NCI-H526 (cell line): ENCODE results near the gene HSP90AB1.
A peak's percentile ranks its signal among the peaks of the same experiment; 100 is the strongest.
"Not testable (repeated sequence)": the region's sequence is repeated elsewhere in the genome, so short reads cannot be mapped to it uniquely, and the experiment has no call there.

Source experiments
- DNase-seq, 2 experiments: peaks; one replicate each; lab custom pipeline; 2025; lab: John Stamatoyannopoulos, UW

The HSP90AB1 gene

DNA sequence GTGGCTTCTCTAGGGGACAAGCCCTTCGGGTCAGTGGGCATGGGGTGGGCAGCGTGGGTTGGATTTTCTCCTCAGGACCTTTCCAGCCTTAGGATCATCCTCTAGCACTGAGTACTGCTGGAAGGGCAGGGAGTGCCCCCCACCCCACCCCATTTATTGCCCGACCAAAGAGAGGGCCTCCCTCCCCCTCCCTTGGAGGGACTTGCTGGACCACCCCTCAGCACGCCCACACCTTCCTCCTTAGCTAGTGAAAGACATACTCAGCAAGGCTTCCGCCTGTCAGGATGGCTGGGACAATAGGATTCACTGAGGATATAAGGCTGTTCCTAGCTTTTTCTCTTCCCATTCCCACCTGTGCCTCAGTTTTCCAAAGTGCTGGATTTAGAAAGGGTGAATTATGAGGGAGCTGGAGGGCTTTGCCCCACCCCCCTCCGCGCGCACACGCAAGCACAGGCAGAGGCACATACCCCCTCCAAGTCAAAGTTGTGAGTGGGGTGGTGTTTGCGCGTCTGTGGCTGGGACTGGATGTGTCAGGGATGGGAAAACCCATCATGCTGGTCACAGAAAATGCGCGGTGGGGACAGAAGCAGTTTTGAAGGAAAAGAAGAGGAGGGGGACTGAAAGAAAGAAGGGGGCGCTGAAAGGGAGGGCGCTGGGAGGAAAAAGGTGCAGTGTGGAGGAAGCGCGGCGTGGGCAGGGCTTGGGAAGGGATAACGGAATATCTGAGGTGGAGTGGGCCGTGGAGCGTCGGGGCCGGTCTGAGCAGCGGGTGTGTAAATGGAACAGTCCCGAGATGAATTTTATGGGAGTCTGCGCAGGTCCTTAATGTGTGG is 24.2 kb upstream of the HSP90AB1 start:
- DNase-seq = peak in 1 of 2 experiments; percentile 44

- DNase-seq = peak; percentile 18 to 92
Measured at GRCh38 chr6:44223319-44224028, 23.4 kb upstream of the HSP90AB1 start, which contains the start of gene SLC29A1. TSS of gene SLC29A1 (plus strand) at chr6:44223595. CDS start at chr6:44227314, 3,719 bp downstream.

DNA sequence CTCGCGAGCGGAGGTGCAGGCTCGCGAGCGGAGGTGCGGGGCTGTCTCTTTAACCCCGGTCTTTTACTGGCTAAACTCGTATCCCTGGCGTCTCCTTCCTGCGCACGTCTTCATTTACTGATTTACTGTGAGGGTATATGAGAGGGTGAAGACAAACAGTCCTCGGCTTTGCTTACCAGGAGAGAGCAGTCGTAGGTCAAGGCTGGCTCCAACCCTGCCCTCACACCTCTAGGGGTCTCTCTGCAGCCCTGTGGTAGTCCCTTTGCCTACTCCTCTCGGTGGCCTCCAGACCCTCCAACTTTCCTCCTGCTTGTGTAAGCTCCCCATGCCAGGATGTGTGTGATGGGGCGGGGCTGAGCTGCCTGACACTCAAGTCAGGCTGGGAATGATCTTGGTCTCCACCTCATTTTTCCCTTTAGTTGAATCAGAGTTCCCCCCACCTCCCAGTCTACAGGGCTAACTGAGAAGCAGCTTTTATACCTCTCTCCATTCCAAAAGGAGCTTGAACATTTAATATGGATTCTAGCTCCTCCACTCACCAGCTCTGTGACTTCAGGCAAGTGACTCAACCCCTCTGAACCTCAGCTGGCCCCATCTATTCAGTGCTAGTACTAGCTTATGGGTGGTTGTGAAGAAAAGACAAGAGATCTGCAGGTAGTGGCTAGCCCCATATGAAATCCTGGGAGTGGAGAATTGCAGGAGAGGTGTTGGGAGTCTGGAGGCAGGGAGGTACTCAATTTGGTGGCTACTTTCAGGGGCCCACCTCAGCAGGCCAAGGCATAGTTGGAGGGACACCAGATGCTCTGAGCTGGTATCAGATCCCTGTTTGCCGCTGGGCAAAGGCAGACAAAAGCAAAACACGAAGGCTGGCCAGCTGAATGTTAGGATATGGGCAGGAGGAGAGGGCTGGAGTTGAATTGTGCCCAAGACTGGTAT is 22.6 kb upstream of the HSP90AB1 start:
- DNase-seq = peak in 1 of 2 experiments; percentile 47

- no peak for DNase-seq
Measured at GRCh38 chr6:44224965-44225305, 22.0 kb upstream of the HSP90AB1 start.

- DNase-seq = no peak
Measured at GRCh38 chr6:44225579-44226325, 21.1 kb upstream of the HSP90AB1 start.

DNA sequence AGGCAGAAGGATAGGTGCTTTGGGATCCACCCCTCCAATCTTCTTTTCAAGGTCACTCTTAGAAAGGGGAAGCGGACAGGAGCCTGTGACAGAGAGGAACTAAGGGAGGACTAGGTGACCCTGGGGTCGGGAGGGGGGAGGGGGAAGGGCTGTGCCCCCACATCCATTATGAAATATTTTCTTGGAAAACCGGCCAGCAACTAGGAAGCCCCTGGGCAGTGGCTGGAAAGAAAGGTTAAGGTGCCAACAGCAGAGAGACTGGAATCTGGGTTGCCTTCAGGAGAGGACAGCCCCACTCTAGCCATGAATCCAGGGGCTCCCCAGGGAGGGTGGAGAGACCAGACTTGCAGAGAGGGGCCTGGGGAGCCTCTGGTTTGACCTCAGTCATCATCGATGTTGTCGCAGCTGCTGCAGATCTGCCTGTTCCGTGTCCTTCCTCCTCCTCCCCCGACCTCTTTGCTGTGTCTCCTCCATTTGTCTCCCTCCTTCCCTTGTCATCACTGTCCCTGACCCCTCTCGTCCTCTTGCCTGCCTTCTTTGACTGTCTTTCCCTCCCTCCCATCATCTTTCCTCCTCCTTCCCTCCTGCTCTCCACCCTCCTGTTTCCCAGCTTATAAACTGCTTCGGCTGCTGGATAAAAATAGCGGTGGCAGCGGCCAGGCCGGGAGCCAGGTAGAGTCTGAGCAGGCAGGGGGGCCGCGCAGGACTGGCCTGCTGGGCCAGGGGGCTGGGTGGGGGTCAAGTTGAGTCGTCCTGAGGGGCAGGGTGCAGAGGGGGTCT is 20.3 kb upstream of the HSP90AB1 start:
- no peak for DNase-seq

GRCh38 chr6:44227148-44227793 is 19.6 kb upstream of the HSP90AB1 start:
- peak in 1 of 2 experiments; percentile 24 for DNase-seq

DNA sequence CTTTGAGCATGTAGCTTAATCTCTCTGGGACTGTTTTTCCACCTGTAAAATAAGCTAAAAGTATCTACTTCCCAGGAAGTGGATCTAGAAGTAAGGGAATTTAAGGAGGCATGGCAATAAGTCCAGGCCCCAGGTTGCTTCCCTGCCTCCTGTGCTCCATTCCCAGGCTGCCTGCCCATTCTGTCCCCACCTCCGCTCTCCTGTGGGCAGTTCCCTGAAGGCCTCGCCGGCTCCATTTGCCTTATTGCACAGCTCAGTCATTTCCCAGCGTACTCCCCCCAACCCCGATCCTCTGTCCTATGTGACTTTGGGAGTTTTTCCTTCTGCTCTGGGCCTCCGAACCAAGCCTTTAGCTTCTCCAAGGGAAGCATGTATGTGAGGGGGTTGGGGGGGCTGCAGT is 18.9 kb upstream of the HSP90AB1 start:
- DNase-seq = no peak

GRCh38 chr6:44228433-44228832 is 18.5 kb upstream of the HSP90AB1 start:
- no peak for DNase-seq

DNA sequence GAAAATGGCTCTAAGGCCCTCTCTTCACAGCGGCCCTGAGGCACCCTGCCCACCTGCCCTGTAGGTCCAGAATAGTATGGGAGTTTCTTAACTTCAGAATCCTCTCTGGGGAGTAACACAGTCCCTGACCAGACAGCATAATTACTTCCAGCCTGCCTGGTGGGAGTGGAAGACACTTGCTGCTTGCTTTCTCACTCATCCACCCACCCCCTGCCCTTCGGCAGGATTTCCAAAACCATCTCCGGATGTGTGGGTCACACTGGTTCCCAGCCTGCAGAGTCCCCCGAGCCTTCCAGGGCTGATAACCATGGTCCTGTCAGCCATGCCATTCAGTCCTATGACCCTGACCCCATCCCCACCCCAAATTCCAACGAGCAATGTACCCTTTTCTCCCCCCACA is 18.1 kb upstream of the HSP90AB1 start:
- no peak for DNase-seq

GRCh38 chr6:44229376-44230033 is 17.4 kb upstream of the HSP90AB1 start:
- DNase-seq = no peak

- DNase-seq = no peak
Measured at GRCh38 chr6:44230034-44230675, 16.7 kb upstream of the HSP90AB1 start.

DNA sequence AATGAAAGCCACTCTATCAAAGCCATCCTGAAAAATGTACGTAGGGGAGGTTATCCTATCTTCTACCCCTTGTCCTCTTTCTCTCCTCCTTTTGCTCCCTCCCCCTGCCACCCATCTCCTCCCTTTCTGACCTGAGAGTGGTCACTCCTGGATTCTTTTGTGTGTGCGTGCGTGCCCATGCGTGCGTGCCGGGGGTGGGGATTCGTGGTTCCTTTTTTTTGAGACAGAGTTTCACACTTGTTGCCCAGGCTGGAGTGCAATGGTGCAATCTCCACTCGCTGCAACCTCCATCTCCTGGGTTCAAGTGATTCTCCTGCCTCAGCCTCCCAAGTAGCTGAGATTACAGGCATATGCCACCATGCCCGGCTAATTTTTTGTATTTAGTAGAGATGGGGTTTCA is 15.5 kb upstream of the HSP90AB1 start:
- not testable (repeated sequence) for DNase-seq

DNA sequence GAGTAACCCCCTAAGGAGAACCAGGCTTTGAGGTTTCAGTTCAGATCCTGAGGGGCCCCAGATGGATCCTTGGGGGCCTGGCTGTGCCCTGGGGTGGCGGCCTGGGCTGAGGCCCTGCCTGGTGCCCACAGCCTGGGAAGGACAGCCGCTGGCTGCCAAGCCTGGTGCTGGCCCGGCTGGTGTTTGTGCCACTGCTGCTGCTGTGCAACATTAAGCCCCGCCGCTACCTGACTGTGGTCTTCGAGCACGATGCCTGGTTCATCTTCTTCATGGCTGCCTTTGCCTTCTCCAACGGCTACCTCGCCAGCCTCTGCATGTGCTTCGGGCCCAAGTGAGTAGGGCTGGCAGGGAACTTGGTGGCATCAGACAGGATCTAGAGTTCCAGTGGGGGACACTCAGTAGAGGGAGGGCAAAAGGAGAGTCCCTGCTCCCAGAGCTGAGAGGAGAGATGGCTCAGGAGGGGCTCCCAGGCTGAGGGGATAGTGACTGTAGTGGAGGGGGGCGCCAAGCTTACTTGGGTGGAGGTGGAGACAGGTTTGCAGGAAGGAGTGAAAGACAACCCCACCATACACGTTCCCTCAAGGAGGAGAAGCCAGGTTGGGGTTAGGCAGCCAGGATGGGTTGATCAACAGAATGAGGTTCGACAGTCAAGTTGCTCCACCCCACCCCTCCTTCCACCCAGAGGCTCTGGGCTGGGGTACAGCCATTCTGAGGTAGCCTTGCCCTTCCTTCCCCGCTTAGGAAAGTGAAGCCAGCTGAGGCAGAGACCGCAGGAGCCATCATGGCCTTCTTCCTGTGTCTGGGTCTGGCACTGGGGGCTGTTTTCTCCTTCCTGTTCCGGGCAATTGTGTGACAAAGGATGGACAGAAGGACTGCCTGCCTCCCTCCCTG is 14.0 kb upstream of the HSP90AB1 start:
- DNase-seq = no peak

DNA sequence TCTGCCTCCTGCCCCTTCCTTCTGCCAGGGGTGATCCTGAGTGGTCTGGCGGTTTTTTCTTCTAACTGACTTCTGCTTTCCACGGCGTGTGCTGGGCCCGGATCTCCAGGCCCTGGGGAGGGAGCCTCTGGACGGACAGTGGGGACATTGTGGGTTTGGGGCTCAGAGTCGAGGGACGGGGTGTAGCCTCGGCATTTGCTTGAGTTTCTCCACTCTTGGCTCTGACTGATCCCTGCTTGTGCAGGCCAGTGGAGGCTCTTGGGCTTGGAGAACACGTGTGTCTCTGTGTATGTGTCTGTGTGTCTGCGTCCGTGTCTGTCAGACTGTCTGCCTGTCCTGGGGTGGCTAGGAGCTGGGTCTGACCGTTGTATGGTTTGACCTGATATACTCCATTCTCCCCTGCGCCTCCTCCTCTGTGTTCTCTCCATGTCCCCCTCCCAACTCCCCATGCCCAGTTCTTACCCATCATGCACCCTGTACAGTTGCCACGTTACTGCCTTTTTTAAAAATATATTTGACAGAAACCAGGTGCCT is 13.3 kb upstream of the HSP90AB1 start:
- no peak for DNase-seq

DNA sequence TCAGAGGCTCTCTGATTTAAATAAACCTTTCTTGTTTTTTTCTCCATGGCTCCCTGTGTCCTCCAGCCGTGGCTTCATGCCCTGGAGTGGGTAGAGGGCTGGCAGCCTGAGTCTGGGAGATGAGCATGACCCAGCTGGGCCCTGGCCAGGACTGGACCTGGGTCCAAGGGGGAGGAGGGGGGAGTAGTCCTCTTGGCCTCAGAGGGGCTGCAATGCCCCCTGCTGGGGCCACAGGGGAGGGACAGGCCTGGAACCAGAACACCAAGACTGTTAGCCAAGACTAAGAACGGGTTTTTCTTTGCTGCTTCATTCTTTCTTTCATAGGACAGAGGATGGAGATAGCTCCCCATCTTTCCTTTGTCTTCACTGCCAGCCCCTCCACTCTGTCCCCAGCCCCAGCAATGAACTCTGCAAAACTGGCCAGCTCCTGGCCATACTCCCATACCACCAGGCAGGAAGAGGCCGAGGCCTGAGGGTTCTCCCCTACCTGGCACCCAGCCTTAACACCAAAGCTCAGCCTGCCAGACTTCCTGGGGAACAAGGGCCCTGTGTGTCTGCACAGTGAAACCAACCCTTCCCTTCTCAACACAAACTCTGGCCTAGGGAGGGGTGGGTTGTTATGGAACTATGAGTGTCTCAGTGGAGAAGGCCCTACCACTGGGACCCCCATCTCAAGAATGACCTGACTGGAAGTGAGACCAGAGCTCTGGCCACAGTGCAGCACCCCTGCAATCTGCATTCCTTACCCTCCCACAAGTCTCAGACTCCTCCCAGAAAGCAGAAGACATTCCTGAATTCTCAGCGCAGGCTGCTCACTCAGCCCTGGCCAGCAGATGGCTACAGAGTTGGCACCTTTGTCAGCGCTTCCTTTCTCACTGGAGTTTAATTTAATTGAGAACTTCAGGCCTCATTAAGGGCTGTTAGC is 12.5 kb upstream of the HSP90AB1 start:
- peak in 1 of 2 experiments; percentile 61 for DNase-seq

DNA sequence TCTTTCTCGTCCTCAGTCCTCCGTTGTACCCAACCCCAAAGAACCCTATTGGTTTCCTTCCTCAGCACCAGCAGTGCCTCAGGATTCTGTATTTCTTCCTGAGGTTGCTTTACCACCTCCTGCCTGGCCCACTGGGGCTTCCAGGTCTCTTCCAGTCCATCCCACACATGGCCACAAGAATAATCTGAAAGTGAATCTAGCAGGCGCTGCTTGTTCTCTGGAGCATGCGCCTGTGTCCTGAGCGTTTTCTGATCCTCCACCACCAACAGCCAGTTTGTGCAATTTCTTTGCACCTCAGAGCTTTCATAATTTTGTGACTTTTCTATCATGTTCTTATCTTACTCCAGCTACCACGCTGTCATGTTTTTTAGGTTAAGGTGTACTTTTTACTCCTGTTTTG is 11.6 kb upstream of the HSP90AB1 start:
- DNase-seq = no peak
